Measurements from ENCODE around the gene TRAPPC3. TPM values are rescaled to one million over a fixed set of nuclear protein-coding genes. Genes with fewer than 3 reads are reported as not detected.

The TRAPPC3 gene
- total RNA-seq, 1 experiment from 2014 or later: 64.6 TPM

DNA sequence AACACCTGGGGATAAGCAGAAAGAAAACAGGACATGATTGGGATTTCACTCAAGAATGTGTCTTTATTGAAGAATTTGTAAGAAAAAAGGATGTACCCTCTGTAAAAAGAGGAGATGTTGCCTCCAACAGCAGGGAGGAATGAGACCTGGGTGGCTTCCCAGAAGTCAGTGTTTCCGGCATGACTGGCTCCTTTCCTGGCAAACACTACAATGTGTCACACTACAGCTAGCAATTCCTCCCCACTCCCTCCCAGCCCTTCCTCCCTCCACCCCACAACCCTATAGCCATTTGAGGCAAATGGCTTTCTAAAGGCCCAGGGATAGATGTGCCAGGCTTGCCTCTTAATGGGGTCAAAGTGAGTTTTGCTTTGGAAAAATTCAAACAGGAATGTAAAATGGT is 12.8 kb downstream of the TRAPPC3 start (continued):
- TF ChIP-seq, protein P1, sequence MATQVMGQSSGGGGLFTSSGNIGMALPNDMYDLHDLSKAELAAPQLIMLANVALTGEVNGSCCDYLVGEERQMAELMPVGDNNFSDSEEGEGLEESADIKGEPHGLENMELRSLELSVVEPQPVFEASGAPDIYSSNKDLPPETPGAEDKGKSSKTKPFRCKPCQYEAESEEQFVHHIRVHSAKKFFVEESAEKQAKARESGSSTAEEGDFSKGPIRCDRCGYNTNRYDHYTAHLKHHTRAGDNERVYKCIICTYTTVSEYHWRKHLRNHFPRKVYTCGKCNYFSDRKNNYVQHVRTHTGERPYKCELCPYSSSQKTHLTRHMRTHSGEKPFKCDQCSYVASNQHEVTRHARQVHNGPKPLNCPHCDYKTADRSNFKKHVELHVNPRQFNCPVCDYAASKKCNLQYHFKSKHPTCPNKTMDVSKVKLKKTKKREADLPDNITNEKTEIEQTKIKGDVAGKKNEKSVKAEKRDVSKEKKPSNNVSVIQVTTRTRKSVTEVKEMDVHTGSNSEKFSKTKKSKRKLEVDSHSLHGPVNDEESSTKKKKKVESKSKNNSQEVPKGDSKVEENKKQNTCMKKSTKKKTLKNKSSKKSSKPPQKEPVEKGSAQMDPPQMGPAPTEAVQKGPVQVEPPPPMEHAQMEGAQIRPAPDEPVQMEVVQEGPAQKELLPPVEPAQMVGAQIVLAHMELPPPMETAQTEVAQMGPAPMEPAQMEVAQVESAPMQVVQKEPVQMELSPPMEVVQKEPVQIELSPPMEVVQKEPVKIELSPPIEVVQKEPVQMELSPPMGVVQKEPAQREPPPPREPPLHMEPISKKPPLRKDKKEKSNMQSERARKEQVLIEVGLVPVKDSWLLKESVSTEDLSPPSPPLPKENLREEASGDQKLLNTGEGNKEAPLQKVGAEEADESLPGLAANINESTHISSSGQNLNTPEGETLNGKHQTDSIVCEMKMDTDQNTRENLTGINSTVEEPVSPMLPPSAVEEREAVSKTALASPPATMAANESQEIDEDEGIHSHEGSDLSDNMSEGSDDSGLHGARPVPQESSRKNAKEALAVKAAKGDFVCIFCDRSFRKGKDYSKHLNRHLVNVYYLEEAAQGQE (IDR thresholded peaks at IDR 0.05; ENCODE audit: low read depth): no peak
- no peak for TF ChIP-seq SP1 (IDR thresholded peaks at IDR 0.05; ENCODE audit: low read depth)
- TF ChIP-seq, protein P2, sequence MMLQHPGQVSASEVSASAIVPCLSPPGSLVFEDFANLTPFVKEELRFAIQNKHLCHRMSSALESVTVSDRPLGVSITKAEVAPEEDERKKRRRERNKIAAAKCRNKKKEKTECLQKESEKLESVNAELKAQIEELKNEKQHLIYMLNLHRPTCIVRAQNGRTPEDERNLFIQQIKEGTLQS (IDR thresholded peaks at IDR 0.05): no peak
- TF ChIP-seq TCF7L2 (IDR thresholded peaks at IDR 0.05; ENCODE audit: borderline replicate concordance, extremely low read depth, insufficient read depth, insufficient read length): no peak
- no peak for TF ChIP-seq POLR2A (IDR thresholded peaks at IDR 0.05; ENCODE audit: borderline replicate concordance, extremely low read depth, insufficient read depth, insufficient read length)
- TF ChIP-seq RAD21 (IDR thresholded peaks at IDR 0.05; ENCODE audit: low read depth): no peak
- TF ChIP-seq CEBPB (IDR thresholded peaks at IDR 0.05; ENCODE audit: low read depth): no peak

DNA sequence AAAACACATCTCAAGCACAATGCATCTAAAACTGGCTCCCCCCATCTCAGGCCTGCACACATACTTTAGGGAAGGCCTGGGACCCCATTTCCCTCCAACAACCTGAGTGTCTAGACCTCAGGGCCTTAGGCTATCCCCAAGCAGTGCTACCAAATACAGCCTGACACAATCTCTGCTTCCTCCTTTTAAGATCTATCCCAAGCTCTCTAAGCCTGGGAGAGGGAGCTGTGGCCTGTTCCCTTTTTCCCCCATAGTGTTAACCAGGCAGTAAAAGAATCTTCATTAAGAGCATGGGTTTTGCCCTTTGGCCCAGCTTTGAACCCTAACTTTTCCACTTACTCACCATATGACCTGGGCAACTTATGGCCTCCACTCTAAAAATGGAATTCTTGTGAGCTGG is 13.5 kb downstream of the TRAPPC3 start:
- intact Hi-C loops (cut with micrococcal nuclease): no loop called here
- Histone ChIP-seq H3K27me3 (ENCODE audit: insufficient read depth, low read length) (no peaks in the 10 kb centered on the region), H3K4me1 (ENCODE audit: control insufficient read depth in 1 of 2, insufficient read depth in 2 of 2, low read length in 2 of 2) (peaks cover 0 to 24% of the 10 kb centered on the region in 2 experiments; a peak in 3 of 4 replicates), H3K79me2 (ENCODE audit: insufficient read depth, low read length) (peaks cover 13% of the 10 kb centered on the region), H3K4me2 (ENCODE audit: low read length) (no peak overlapping the region), H4K20me1 (ENCODE audit: insufficient read depth) (no peaks in the 10 kb centered on the region), H3K9me3 (ENCODE audit: control insufficient read depth in 1 of 2, insufficient read depth in 1 of 2, low read depth in 1 of 2, low read length in 2 of 2) (no peaks in the 10 kb centered on the region), H3K9ac (ENCODE audit: low read length) (no peak overlapping the region), H3K4me3 (replicated peaks in 1 of 2; ENCODE audit: low read depth in 1 of 2, low read length in 2 of 2) (no peak overlapping the region), H3K27ac (ENCODE audit: low read depth, low read length) (no peak overlapping the region), H2AFZ (ENCODE audit: low read depth, low read length, poor library complexity, severe bottlenecking) (no peak overlapping the region), H3K36me3 (ENCODE audit: control insufficient read depth in 1 of 2, insufficient read depth in 2 of 2, low read length in 2 of 2) (peaks cover 2 to 22% of the 10 kb centered on the region in 2 experiments; a peak in 1 of 4 replicates), H3K9me2 (ENCODE audit: insufficient read depth) (no peaks in the 10 kb centered on the region)
- RAD21 ChIA-PET (ENCODE audit: low non-redundant PET in 1 of 2, low total read pairs in 2 of 2, uncharacterized antibody in 2 of 2, unreplicated experiment in 2 of 2): interaction anchor here in 1 of 2 experiments (1.4 kb wide), 1 partner anchor 88 kb away, joined by 4 read pairs; the partner anchor contains the start of gene THRAP3
- DNase-seq (ENCODE audit: low read depth, low spot score): no peak
- no TSS peak for BruUV-seq (replicated peaks)
- POLR2A ChIA-PET: interaction anchor here (1.4 kb wide), 1 partner anchor 9 kb away, joined by 3 read pairs; no protein-coding TSS in a partner anchor
- TF ChIP-seq POLR2AphosphoS5 (IDR thresholded peaks at IDR 0.05; ENCODE audit: low read depth, low read length) (0 out of 2 replicates have a peak, but pooled peaks have one; percentile 5), FOSL1 (IDR thresholded peaks at IDR 0.05; ENCODE audit: low read depth) (no peak), CEBPB (IDR thresholded peaks at IDR 0.05; ENCODE audit: low read depth) (no peak), ELF1 (IDR thresholded peaks at IDR 0.05; ENCODE audit: borderline replicate concordance, low read depth) (no peak)
- ATAC-seq: no peak
- CTCF ChIA-PET: interaction anchor here (2.0 to 4.3 kb wide), 2 partner anchors 35 to 40 kb away, joined by 17 to 31 read pairs; no protein-coding TSS in a partner anchor
